ENCODE data around the gene MAB21L4. TPM values are rescaled to one million over a fixed set of nuclear protein-coding genes. Genes with fewer than 3 reads are reported as not detected.

The MAB21L4 gene
- total and polyA plus RNA-seq, 2 of the 8 experiments (the other 6 are each of a cell fraction or from before 2014, with no cell fraction given): 0.11 TPM; not detected in 1

- DNase-seq (ENCODE audit: low read depth in 1 of 2, low spot score in 2 of 2) (no peak), FAIRE-seq (no peak)
- TF ChIP-seq BACH1 (IDR thresholded peaks at IDR 0.05; ENCODE audit: low read length) (no peak), POLR2A (IDR thresholded peaks at IDR 0.05; ENCODE audit: control extremely low read depth in 1 of 2, low read depth in 2 of 2, low read length in 2 of 2) (no peak), TCF12 (IDR thresholded peaks at IDR 0.05; ENCODE audit: low read depth, low read length) (no peak), SP4 (IDR thresholded peaks at IDR 0.05; ENCODE audit: low read length) (no peak), JUND (IDR thresholded peaks at IDR 0.05; ENCODE audit: low read length) (no peak), E2F6 (IDR thresholded peaks at IDR 0.05) (no peak), CBX5 (IDR thresholded peaks at IDR 0.05; ENCODE audit: low read depth, low read length) (no peak), FOSL1 (IDR thresholded peaks at IDR 0.05; ENCODE audit: insufficient read depth, low read depth, low read length) (no peak), RNF2 (IDR thresholded peaks at IDR 0.05; ENCODE audit: borderline replicate concordance, low read depth, low read length, missing control alignments, poor library complexity, severe bottlenecking) (no peak)
- TF ChIP-seq, protein P1, sequence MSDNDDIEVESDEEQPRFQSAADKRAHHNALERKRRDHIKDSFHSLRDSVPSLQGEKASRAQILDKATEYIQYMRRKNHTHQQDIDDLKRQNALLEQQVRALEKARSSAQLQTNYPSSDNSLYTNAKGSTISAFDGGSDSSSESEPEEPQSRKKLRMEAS (IDR thresholded peaks at IDR 0.05): no peak
- TF ChIP-seq, protein P2, sequence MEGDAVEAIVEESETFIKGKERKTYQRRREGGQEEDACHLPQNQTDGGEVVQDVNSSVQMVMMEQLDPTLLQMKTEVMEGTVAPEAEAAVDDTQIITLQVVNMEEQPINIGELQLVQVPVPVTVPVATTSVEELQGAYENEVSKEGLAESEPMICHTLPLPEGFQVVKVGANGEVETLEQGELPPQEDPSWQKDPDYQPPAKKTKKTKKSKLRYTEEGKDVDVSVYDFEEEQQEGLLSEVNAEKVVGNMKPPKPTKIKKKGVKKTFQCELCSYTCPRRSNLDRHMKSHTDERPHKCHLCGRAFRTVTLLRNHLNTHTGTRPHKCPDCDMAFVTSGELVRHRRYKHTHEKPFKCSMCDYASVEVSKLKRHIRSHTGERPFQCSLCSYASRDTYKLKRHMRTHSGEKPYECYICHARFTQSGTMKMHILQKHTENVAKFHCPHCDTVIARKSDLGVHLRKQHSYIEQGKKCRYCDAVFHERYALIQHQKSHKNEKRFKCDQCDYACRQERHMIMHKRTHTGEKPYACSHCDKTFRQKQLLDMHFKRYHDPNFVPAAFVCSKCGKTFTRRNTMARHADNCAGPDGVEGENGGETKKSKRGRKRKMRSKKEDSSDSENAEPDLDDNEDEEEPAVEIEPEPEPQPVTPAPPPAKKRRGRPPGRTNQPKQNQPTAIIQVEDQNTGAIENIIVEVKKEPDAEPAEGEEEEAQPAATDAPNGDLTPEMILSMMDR (IDR thresholded peaks at IDR 0.05; ENCODE audit: control extremely low read depth in 1 of 3, insufficient read depth in 1 of 3, low read depth in 1 of 3, low read length in 3 of 3): no peak
- Histone ChIP-seq H3K9ac (replicated peaks in 1 of 4; ENCODE audit: extremely low read depth in 1 of 4, low read depth in 3 of 4, low read length in 3 of 4) (no peak overlapping the region), H2BK15ac (ENCODE audit: low read length) (no peak overlapping the region), H3K27me3 (replicated peaks in 1 of 4; ENCODE audit: control insufficient read depth in 3 of 4, extremely low read depth in 1 of 4, insufficient read depth in 3 of 4, low read length in 3 of 4) (no peaks in the 10 kb centered on the region), H2BK5ac (ENCODE audit: low read depth, low read length) (no peak overlapping the region), H3K79me1 (ENCODE audit: low read depth, low read length) (no peaks in the 10 kb centered on the region), H3K56ac (replicated peaks; ENCODE audit: insufficient read length, low read depth, low read length) (no peak overlapping the region), H2BK12ac (ENCODE audit: low read depth, low read length) (no peak overlapping the region), H3K14ac (ENCODE audit: insufficient read length) (no peak overlapping the region), H3K4me1 (replicated peaks in 1 of 4; ENCODE audit: control insufficient read depth in 3 of 4, insufficient read depth in 4 of 4, low read length in 3 of 4) (0 out of 7 replicates have a peak, but pooled peaks cover 0 to 2% (median 0%) of the 10 kb centered on the region in 4 experiments), H3K4ac (replicated peaks; ENCODE audit: insufficient read length, low read depth, low read length) (no peak overlapping the region), H3K79me2 (ENCODE audit: control insufficient read depth in 1 of 2, insufficient read depth in 2 of 2, low read length in 2 of 2) (no peaks in the 10 kb centered on the region), H4K20me1 (replicated peaks in 1 of 2; ENCODE audit: control insufficient read depth in 1 of 2, insufficient read depth in 2 of 2, low read length in 2 of 2) (no peaks in the 10 kb centered on the region), H3K36me3 (ENCODE audit: control insufficient read depth in 2 of 4, insufficient read depth in 4 of 4, low read length in 3 of 4) (no peaks in the 10 kb centered on the region), H3K9me3 (ENCODE audit: insufficient read depth in 2 of 2, low read depth in 1 of 2, low read length in 1 of 2) (no peaks in the 10 kb centered on the region), H4K5ac (ENCODE audit: insufficient read length, low read depth, low read length) (no peak overlapping the region), H3K4me2 (ENCODE audit: insufficient read depth in 1 of 2, low read depth in 2 of 2, low read length in 2 of 2) (no peak overlapping the region), H3K4me3 (ENCODE audit: extremely low read depth in 1 of 4, insufficient read depth in 2 of 4, low read depth in 3 of 4, low read length in 4 of 4) (no peak overlapping the region), H3K18ac (ENCODE audit: extremely low read depth, low read length) (no peak overlapping the region), H2BK120ac (replicated peaks; ENCODE audit: low read depth, low read length) (no peak overlapping the region), H2AFZ (ENCODE audit: low read length) (no peak overlapping the region), H2BK20ac (ENCODE audit: low read length) (no peak overlapping the region), H4K91ac (replicated peaks; ENCODE audit: insufficient read length, low read length) (no peak overlapping the region), H2AK5ac (ENCODE audit: low read depth, low read length) (no peak overlapping the region), H4K8ac (ENCODE audit: extremely low read depth, insufficient read depth, low read length) (no peak overlapping the region), H3K27ac (ENCODE audit: low read depth, low read length) (no peak overlapping the region), H3K23me2 (ENCODE audit: low read depth, low read length) (no peaks in the 10 kb centered on the region), H3K23ac (ENCODE audit: insufficient read length) (no peak overlapping the region)
- 89% methylated on average over 6 of the region's 9 CpGs; no CpG with 5 or more reads in 1 of the 2 experiments for WGBS, 2 experiments (ENCODE audit: extremely low coverage in 1 of 2, insufficient coverage in 1 of 2, insufficient read length in 1 of 2, insufficient replicate concordance in 2 of 2, low coverage in 1 of 2, low lambda C conversion rate in 2 of 2, missing lambda C conversion rate in 1 of 2)
- ChIA-PET CTCF (ENCODE audit: partially characterized antibody) (interaction anchor here (0.9 to 4.4 kb wide), 5 partner anchors 22 to 94 kb away, joined by 3 to 26 read pairs (median 5); no protein-coding TSS in a partner anchor), POLR2A (ENCODE audit: partially characterized antibody) (no interaction called here)
Measured at GRCh38 chr2:240892356-240892755, 3.6 kb downstream of the MAB21L4 start.

Measured in H1 (cell line).